GM12878 (cell line): ENCODE data around the gene DCAF5. TPM values are rescaled to one million over a fixed set of nuclear protein-coding genes. Genes with fewer than 3 reads are reported as not detected.

Experiments used
- ATAC-seq: fragments of 200-7000 bp; cut with Tn5 transposase; 3 replicates; pipeline ENCODE4 v1.9.1; 2020; ENCODE audit warnings: mild to moderate bottlenecking, moderate library complexity
- Bru-seq: library from RNA; stranded (reverse); fragments of 400-500 nt; gene quantifications from one replicate; lab custom pipeline; 2021; lab: Mats Ljungman, UMichigan
- BruChase-seq, 2 experiments: library from RNA; stranded (reverse); fragments of 400-500 nt; gene quantifications; one replicate each; lab custom pipeline; 2021; lab: Mats Ljungman, UMichigan
- BruUV-seq: library from RNA; stranded (reverse); fragments of 400-500 nt; replicated peaks from 2 replicates; lab custom pipeline; 2021; lab: Mats Ljungman, UMichigan
- CTCF ChIA-PET: fragments of 300-600 bp; sonication (Branson Sonifier 250); formaldehyde crosslinking; extraction: SDS; loops from one replicate; lab custom pipeline; 2021; ENCODE audit warnings: inconsistent platforms; lab: Yijun Ruan, JAX
- POLR2A ChIA-PET: fragments of 350-600 bp; formaldehyde crosslinking; extraction: SDS; loops from one replicate; lab custom pipeline; 2021; ENCODE audit warnings: inconsistent platforms; lab: Charles Lee
- RAD21 ChIA-PET: fragments of 300-600 bp; sonication (Branson Sonifier 250); formaldehyde crosslinking; loops from one replicate; lab custom pipeline; 2023; ENCODE audit warnings: antibody characterized with exemption; ENCODE audit not compliant: unreplicated experiment; lab: Charles Lee
- SMC1A ChIA-PET: fragments of 300-600 bp; sonication (Branson Sonifier 250); formaldehyde crosslinking; loops from one replicate; lab custom pipeline; 2023; ENCODE audit not compliant: unreplicated experiment, uncharacterized antibody; lab: Charles Lee
- DNase-seq: peaks from one replicate; pipeline ENCODE4 v3.0.0-alpha.2; 2011; ENCODE audit warnings: low read depth, low spot score
- FAIRE-seq: peaks from 3 replicates; lab custom pipeline; 2011; peaks lifted over from hg19 to GRCh38; lab: Jason Lieb, UNC
- H2AFZ ChIP-seq: 2 replicates; pipeline ENCODE4 v1.6.0; 2011; ENCODE audit warnings: low read depth, low read length, control low read depth; ENCODE audit not compliant: control insufficient read depth
- H3K27ac ChIP-seq: 2 replicates; pipeline ENCODE4 v1.5.1; 2011; ENCODE audit warnings: control low read depth; ENCODE audit not compliant: control insufficient read depth, insufficient read depth
- H3K27me3 ChIP-seq, 2 experiments: replicated peaks in 1 of 2; 2 replicates each; pipeline versions ENCODE4 v1.6.0 to v1.6.1; 2011; ENCODE audit warnings: low read length in 1 of 2; ENCODE audit not compliant: control insufficient read depth in 2 of 2, insufficient read depth in 2 of 2
- H3K36me3 ChIP-seq, 2 experiments: 2 replicates each; pipeline ENCODE4 v1.5.1; 2011; ENCODE audit warnings: low read length in 1 of 2; ENCODE audit not compliant: control insufficient read depth in 2 of 2, insufficient read depth in 2 of 2
- H3K4me1 ChIP-seq: 2 replicates; pipeline ENCODE4 v1.6.1; 2011; ENCODE audit warnings: mild to moderate bottlenecking, low read length, moderate library complexity, mixed read lengths; ENCODE audit not compliant: control insufficient read depth, insufficient read depth
- H3K4me2 ChIP-seq: 2 replicates; pipeline ENCODE4 v1.6.0; 2011; ENCODE audit warnings: control low read depth; ENCODE audit not compliant: control insufficient read depth, insufficient read depth
- H3K4me3 ChIP-seq: fragments of 200-600 bp; sonication (generic); 2 replicates; pipeline ENCODE4 v1.5.1; 2016
- H3K79me2 ChIP-seq: 2 replicates; pipeline ENCODE4 v1.6.0; 2011; ENCODE audit warnings: low read length; ENCODE audit not compliant: control insufficient read depth, insufficient read depth
- H3K9ac ChIP-seq: 2 replicates; pipeline ENCODE4 v1.8.0; 2011; ENCODE audit warnings: low read length, control low read depth, mixed read lengths; ENCODE audit not compliant: control insufficient read depth, insufficient read depth
- H3K9me3 ChIP-seq: replicated peaks from 3 replicates; pipeline ENCODE4 v1.5.1; 2011; ENCODE audit warnings: mild to moderate bottlenecking, low read length; ENCODE audit not compliant: control insufficient read depth, insufficient read depth
- H4K20me1 ChIP-seq: 2 replicates; pipeline ENCODE4 v1.6.0; 2011; ENCODE audit not compliant: control insufficient read depth, insufficient read depth
- ATF3 ChIP-seq: IDR thresholded peaks from 2 replicates; pipeline ENCODE4 v1.6.1; 2011; ENCODE audit warnings: low read depth, mild to moderate bottlenecking, low read length, moderate library complexity, borderline replicate concordance; ENCODE audit errors: extremely low read depth
- GABPA ChIP-seq: IDR thresholded peaks from 2 replicates; pipeline ENCODE4 v1.6.1; 2014; ENCODE audit warnings: antibody characterized with exemption, low read depth, mild to moderate bottlenecking, inconsistent platforms
- JUND ChIP-seq: IDR thresholded peaks from 2 replicates; pipeline ENCODE4 v1.6.1; 2012; ENCODE audit warnings: low read depth, mild to moderate bottlenecking, low read length, improper control_type of control experiment, moderate library complexity
- RFX5 ChIP-seq: IDR thresholded peaks from 2 replicates; pipeline ENCODE4 v1.6.1; 2011; ENCODE audit warnings: low read depth, low read length, improper control_type of control experiment
- RUNX3 ChIP-seq: IDR thresholded peaks from 2 replicates; pipeline ENCODE4 v1.6.1; 2012; ENCODE audit warnings: low read length, inconsistent platforms
- SP1 ChIP-seq: IDR thresholded peaks from one replicate; pipeline ENCODE4 v1.6.1; 2011; ENCODE audit warnings: low read depth, low read length
- SRF ChIP-seq, 2 experiments: IDR thresholded peaks; 2 replicates each; pipeline ENCODE4 v1.6.1; 2011; ENCODE audit warnings: low read depth in 2 of 2, low read length in 2 of 2, mild to moderate bottlenecking in 1 of 2, moderate library complexity in 1 of 2
- YY1 ChIP-seq: IDR thresholded peaks from 2 replicates; pipeline ENCODE4 v1.6.1; 2011; ENCODE audit warnings: low read depth, mild to moderate bottlenecking, low read length
- ZNF274 ChIP-seq: IDR thresholded peaks from one replicate; pipeline ENCODE4 v1.8.0; 2011; ENCODE audit not compliant: insufficient read length, insufficient read depth
- ZSCAN29 ChIP-seq: fragments of 450-650 bp; IDR thresholded peaks from 2 replicates; pipeline ENCODE4 v1.6.1; 2017; ENCODE audit warnings: mild to moderate bottlenecking, moderate library complexity
- WGBS: methylation state at CpG from one replicate; pipeline ENCODE4 v1.1.6; 2016; ENCODE audit warnings: low lambda C conversion rate; ENCODE audit not compliant: insufficient replicate concordance, insufficient coverage; ENCODE audit errors: missing lambda C conversion rate; 5-methylcytosine and 5-hydroxymethylcytosine counted together
- in situ Hi-C: fragments of 300-500 bp; cut with MboI; formaldehyde crosslinking; loops from 9 replicates; pipeline ENCODE4 v1.14.3; 2018; ENCODE audit warnings: mixed read lengths
- intact Hi-C: fragments of 100-400 bp; cut with micrococcal nuclease; formaldehyde crosslinking; loops from one replicate; pipeline ENCODE4 v1.14.2; 2022; ENCODE audit not compliant: unreplicated experiment
- long read RNA-seq, 2 experiments: library from polyadenylated mRNA; unstranded; transcript quantifications; one replicate each; pipeline ENCODE4 v2.0.0, GENCODE V29; 2019 to 2020
- polyA minus RNA-seq, 3 experiments: library from RNA; depleted of rRNA, polyadenylated mRNA; stranded (reverse); fragments of >200 nt; gene quantifications; 2 replicates each; pipeline ENCODE4 v1.2.3, GENCODE V29; 2011
- polyA plus RNA-seq, 11 experiments: library from polyadenylated mRNA; depleted of rRNA in 4 of 11; unstranded in 6 of 11; stranded (reverse) in 5 of 11; fragments of >200 nt; fragmentation: Nextera tagmentation in 4 of 11; fragmentation: Illumina TruSeq in 1 of 11; extraction: Ambion mirVana in 4 of 11; extraction: Trizol in 1 of 11; gene quantifications; 1 replicate in 1 of 11; 2 replicates in 10 of 11; pipeline versions ENCODE4 v1.2.1 to v1.2.3, GENCODE V29; 2011 to 2016; ENCODE audit warnings: inconsistent platforms in 2 of 11, missing spikeins in 2 of 11, low read depth in 1 of 11
- total RNA-seq, 4 experiments: library from RNA; depleted of rRNA in 3 of 4; stranded (reverse); fragments of >200 nt in 3 of 4; fragmentation: Illumina TruSeq in 1 of 4; extraction: Trizol in 1 of 4; gene quantifications; 2 replicates each; pipeline versions ENCODE4 v1.2.1 to v1.2.3, GENCODE V29; 2013 to 2021
- TF ChIP-seq, protein P1 (sequence below): fragments of 450-650 bp; formaldehyde crosslinking; IDR thresholded peaks from 2 replicates; pipeline ENCODE4 v1.4.0; 2020; ENCODE audit warnings: mild to moderate bottlenecking, moderate library complexity

Gene DCAF5
- 55.6 and 59.7 TPM in 2 replicates for total RNA-seq (2013; cell fraction: nucleolus; rRNA removed)
- total RNA-seq (2014; rRNA removed) (9.8 and 13.2 TPM in 2 replicates), total RNA-seq (2014; rRNA removed; fragmentation: Illumina TruSeq; extraction: Trizol) (15.9 and 17.4 TPM in 2 replicates), total RNA-seq (2021) (30.1 and 31.1 TPM in 2 replicates), polyA plus RNA-seq (2011; rRNA removed) (32.0 and 38.1 TPM in 2 replicates), polyA plus RNA-seq (2014; fragmentation: Illumina TruSeq; extraction: Trizol) (26.8 and 29.4 TPM in 2 replicates), polyA plus RNA-seq (2014; fragmentation: Nextera tagmentation; extraction: Ambion mirVana) (1 to 10 TPM; 6.8 to 7.1 TPM), polyA plus RNA-seq (2014; rRNA removed) (24.0 and 24.8 TPM in 2 replicates), polyA plus RNA-seq (2016; fragmentation: Nextera tagmentation; extraction: Ambion mirVana) (10 to 100 TPM; 18.6 to 19.5 TPM), polyA minus RNA-seq (2011; rRNA and poly(A)+ RNA removed) (31.4 and 42.5 TPM in 2 replicates), Bru-seq, nascent RNA (percentile 86 among the genes with signal in this experiment), BruChase-seq, experiment 1, labeled RNA remaining after a 6-hour chase (percentile 75 among the genes with signal in this experiment), BruChase-seq, experiment 2, labeled RNA remaining after a 2-hour chase (percentile 80 among the genes with signal in this experiment)
- 12.0 TPM for polyA plus RNA-seq (2011; ENCODE audit: low read depth)
- polyA plus RNA-seq (2011; cell fraction: cytosol; rRNA removed): 46.0 and 50.7 TPM in 2 replicates
- 81.3 and 94.9 TPM in 2 replicates for polyA plus RNA-seq (2011; cell fraction: nucleus; rRNA removed)
- polyA plus RNA-seq (2012): 19.2 and 21.1 TPM in 2 replicates
- 7.9 and 12.3 TPM in 2 replicates for polyA minus RNA-seq (2011; cell fraction: cytosol; rRNA and poly(A)+ RNA removed)
- 29.7 and 55.8 TPM in 2 replicates for polyA minus RNA-seq (2011; cell fraction: nucleus; rRNA and poly(A)+ RNA removed)
- long read RNA-seq, experiment 1, full-length matches to known transcripts: 7 of 15 reads
- long read RNA-seq, experiment 1, partial matches to known transcripts: 1 of 15 reads
- long read RNA-seq, experiment 1, other reads (novel, unspliced or antisense): 7 of 15 reads
- long read RNA-seq, experiment 2, partial matches to known transcripts: 6 of 23 reads
- long read RNA-seq, experiment 2, other reads (novel, unspliced or antisense): 17 of 23 reads

GRCh38 chr14:69152902-69153151, at the start of gene DCAF5:
DCAF5 (minus strand) TSS chr14:69153119; CDS start chr14:69152978, 141 bp downstream.
- intact Hi-C loops: loop anchor here (5.0 kb wide), 1 partner anchor 39 kb away; the partner anchor contains the start of gene EXD2
- DNase-seq (no peak), ATAC-seq (no peak), FAIRE-seq (peak; percentile 96)
- peak within 1 kb of the TSS; percentile 82 for H2AFZ ChIP-seq
- H3K27ac ChIP-seq: peak within 1 kb of the TSS; percentile 90
- in situ Hi-C loops: no loop called here
- peak within 1 kb of the TSS; percentile 93 for H3K9ac ChIP-seq
- H3K4me3 ChIP-seq: peak within 1 kb of the TSS; percentile 96
- BruUV-seq: no TSS peak
- WGBS: 0% methylated on average over 1 of the region's 26 CpGs
- peaks cover 42% of the 10 kb centered on the region for H3K79me2 ChIP-seq
- no peaks in the 10 kb centered on the region for H3K9me3 ChIP-seq
- RAD21 ChIA-PET: interaction anchor here (1.0 to 2.2 kb wide), 2 partner anchors 22 to 38 kb away, joined by 6 read pairs; partner anchors contain the start of gene EXD2
- peaks cover 8% of the 10 kb centered on the region; the same call in 1 of the 2 replicates for H3K4me1 ChIP-seq
- H3K4me2 ChIP-seq: peak within 1 kb of the TSS; percentile 77
- CTCF ChIA-PET: interaction anchor here (0.7 to 1.3 kb wide), 2 partner anchors 45 to 999 kb away, joined by 3 read pairs; no protein-coding TSS in a partner anchor
- peaks cover 1 to 5% of the 10 kb centered on the region in 2 experiments; a peak in 1 of 4 replicates for H3K27me3 ChIP-seq
- no peaks in the 10 kb centered on the region for H4K20me1 ChIP-seq
- peaks cover 0 to 7% of the 10 kb centered on the region in 2 experiments; a peak in 2 of 4 replicates for H3K36me3 ChIP-seq
- SMC1A ChIA-PET: interaction anchor here (5.3 kb wide), 1 partner anchor 23 kb away, joined by 40 read pairs; no protein-coding TSS in a partner anchor
- POLR2A ChIA-PET: interaction anchor here (0.5 to 2.2 kb wide), 2 partner anchors 23 to 294 kb away, joined by 6 to 10 read pairs; no protein-coding TSS in a partner anchor
- TF ChIP-seq ATF3 (no peak), YY1 (peak; percentile 56), RFX5 (no peak), GABPA (no peak), SRF (IDR thresholded peaks at IDR 0.05; ENCODE audit: low read depth in 2 of 2, low read length in 2 of 2) (0 out of 4 replicates have a peak, but pooled peaks of 1 of the 2 experiments have one; percentile 62), ZNF274 (no peak), SP1 (peak; percentile 10), RUNX3 (0 out of 2 replicates have a peak, but pooled peaks have one; percentile 4), JUND (0 out of 2 replicates have a peak, but pooled peaks have one; percentile 14), ZSCAN29 (peak; percentile 55; the same call in 1 of the 2 replicates)
- TF ChIP-seq, protein P1, sequence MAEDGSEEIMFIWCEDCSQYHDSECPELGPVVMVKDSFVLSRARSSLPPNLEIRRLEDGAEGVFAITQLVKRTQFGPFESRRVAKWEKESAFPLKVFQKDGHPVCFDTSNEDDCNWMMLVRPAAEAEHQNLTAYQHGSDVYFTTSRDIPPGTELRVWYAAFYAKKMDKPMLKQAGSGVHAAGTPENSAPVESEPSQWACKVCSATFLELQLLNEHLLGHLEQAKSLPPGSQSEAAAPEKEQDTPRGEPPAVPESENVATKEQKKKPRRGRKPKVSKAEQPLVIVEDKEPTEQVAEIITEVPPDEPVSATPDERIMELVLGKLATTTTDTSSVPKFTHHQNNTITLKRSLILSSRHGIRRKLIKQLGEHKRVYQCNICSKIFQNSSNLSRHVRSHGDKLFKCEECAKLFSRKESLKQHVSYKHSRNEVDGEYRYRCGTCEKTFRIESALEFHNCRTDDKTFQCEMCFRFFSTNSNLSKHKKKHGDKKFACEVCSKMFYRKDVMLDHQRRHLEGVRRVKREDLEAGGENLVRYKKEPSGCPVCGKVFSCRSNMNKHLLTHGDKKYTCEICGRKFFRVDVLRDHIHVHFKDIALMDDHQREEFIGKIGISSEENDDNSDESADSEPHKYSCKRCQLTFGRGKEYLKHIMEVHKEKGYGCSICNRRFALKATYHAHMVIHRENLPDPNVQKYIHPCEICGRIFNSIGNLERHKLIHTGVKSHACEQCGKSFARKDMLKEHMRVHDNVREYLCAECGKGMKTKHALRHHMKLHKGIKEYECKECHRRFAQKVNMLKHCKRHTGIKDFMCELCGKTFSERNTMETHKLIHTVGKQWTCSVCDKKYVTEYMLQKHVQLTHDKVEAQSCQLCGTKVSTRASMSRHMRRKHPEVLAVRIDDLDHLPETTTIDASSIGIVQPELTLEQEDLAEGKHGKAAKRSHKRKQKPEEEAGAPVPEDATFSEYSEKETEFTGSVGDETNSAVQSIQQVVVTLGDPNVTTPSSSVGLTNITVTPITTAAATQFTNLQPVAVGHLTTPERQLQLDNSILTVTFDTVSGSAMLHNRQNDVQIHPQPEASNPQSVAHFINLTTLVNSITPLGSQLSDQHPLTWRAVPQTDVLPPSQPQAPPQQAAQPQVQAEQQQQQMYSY (CRISPR knock-in tag): no peak
